Measurements from ENCODE around the gene FOXP2. TPM values are rescaled to one million over a fixed set of nuclear protein-coding genes. Genes with fewer than 3 reads are reported as not detected.
"Not testable (repeated sequence)": the region's sequence is repeated elsewhere in the genome, so short reads cannot be mapped to it uniquely, and the experiment has no call there.

The FOXP2 gene
- total RNA-seq, 2 experiments from 2014 or later: not detected

- Mint-ChIP-seq H3K36me3 (no peaks in the 10 kb centered on the region), H3K27ac (no peak overlapping the region), H3K4me3 (no peak overlapping the region), H3K27me3 (no peaks in the 10 kb centered on the region), H3K9me3 (peaks cover 4% of the 10 kb centered on the region), H3K4me1 (no peaks in the 10 kb centered on the region)
- no peak for DNase-seq
Measured at GRCh38 chr7:114444196-114444595, 29.6 kb downstream of the FOXP2 start.

- Mint-ChIP-seq H3K4me3 (no peak overlapping the region), H3K9me3 (no peaks in the 10 kb centered on the region), H3K27me3 (no peaks in the 10 kb centered on the region), H3K4me1 (no peaks in the 10 kb centered on the region), H3K27ac (no peak overlapping the region), H3K36me3 (no peaks in the 10 kb centered on the region)
- DNase-seq: no peak
Measured at GRCh38 chr7:114450431-114450830, 35.8 kb downstream of the FOXP2 start.

- H3K9me3 Mint-ChIP-seq: no peaks in the 10 kb centered on the region
- H3K4me1 Mint-ChIP-seq: no peaks in the 10 kb centered on the region
- no peak overlapping the region for H3K27ac Mint-ChIP-seq
- H3K36me3 Mint-ChIP-seq: no peaks in the 10 kb centered on the region
- H3K27me3 Mint-ChIP-seq: no peaks in the 10 kb centered on the region
- H3K4me3 Mint-ChIP-seq: no peak overlapping the region
- DNase-seq: no peak
Measured at GRCh38 chr7:114459574-114459973, 45.0 kb downstream of the FOXP2 start.

GRCh38 chr7:114460021-114460420 is 45.4 kb downstream of the FOXP2 start:
- no peak for DNase-seq
- no peaks in the 10 kb centered on the region for H3K27me3 Mint-ChIP-seq
- no peak overlapping the region for H3K4me3 Mint-ChIP-seq
- H3K9me3 Mint-ChIP-seq: no peaks in the 10 kb centered on the region
- H3K27ac Mint-ChIP-seq: no peak overlapping the region
- H3K4me1 Mint-ChIP-seq: no peaks in the 10 kb centered on the region
- H3K36me3 Mint-ChIP-seq: no peaks in the 10 kb centered on the region

GRCh38 chr7:114466917-114467316 is 52.3 kb downstream of the FOXP2 start:
- no peaks in the 10 kb centered on the region for H3K27me3 Mint-ChIP-seq
- H3K4me1 Mint-ChIP-seq: no peaks in the 10 kb centered on the region
- H3K4me3 Mint-ChIP-seq: no peak overlapping the region
- no peaks in the 10 kb centered on the region for H3K9me3 Mint-ChIP-seq
- no peak overlapping the region for H3K27ac Mint-ChIP-seq
- no peaks in the 10 kb centered on the region for H3K36me3 Mint-ChIP-seq
- DNase-seq: no peak

- no peaks in the 10 kb centered on the region for H3K9me3 Mint-ChIP-seq
Measured at GRCh38 chr7:114468844-114469243, 54.2 kb downstream of the FOXP2 start.

GRCh38 chr7:114472896-114473512 is 58.4 kb downstream of the FOXP2 start:
- no peaks in the 10 kb centered on the region for H3K9me3 Mint-ChIP-seq
- H3K27ac Mint-ChIP-seq: no peak overlapping the region
- no peaks in the 10 kb centered on the region for H3K4me1 Mint-ChIP-seq
- H3K27me3 Mint-ChIP-seq: no peaks in the 10 kb centered on the region
- no peak for DNase-seq
- H3K4me3 Mint-ChIP-seq: no peak overlapping the region
- no peaks in the 10 kb centered on the region for H3K36me3 Mint-ChIP-seq

More at GRCh38 chr7:114468844-114469243, 54.2 kb downstream of the FOXP2 start:
- H3K36me3 Mint-ChIP-seq: no peaks in the 10 kb centered on the region
- no peaks in the 10 kb centered on the region for H3K27me3 Mint-ChIP-seq
- H3K27ac Mint-ChIP-seq: no peak overlapping the region
- no peaks in the 10 kb centered on the region for H3K4me1 Mint-ChIP-seq
- DNase-seq: no peak
- H3K4me3 Mint-ChIP-seq: no peak overlapping the region

GRCh38 chr7:114478384-114478783 is 63.8 kb downstream of the FOXP2 start:
- no peaks in the 10 kb centered on the region for H3K27me3 Mint-ChIP-seq
- H3K36me3 Mint-ChIP-seq: no peaks in the 10 kb centered on the region
- no peak overlapping the region for H3K27ac Mint-ChIP-seq
- DNase-seq: no peak
- H3K4me1 Mint-ChIP-seq: no peaks in the 10 kb centered on the region
- H3K4me3 Mint-ChIP-seq: no peak overlapping the region
- no peaks in the 10 kb centered on the region for H3K9me3 Mint-ChIP-seq

- H3K9me3 Mint-ChIP-seq: no peaks in the 10 kb centered on the region
- no peak overlapping the region for H3K27ac Mint-ChIP-seq
- H3K4me1 Mint-ChIP-seq: no peaks in the 10 kb centered on the region
- no peak for DNase-seq
- no peaks in the 10 kb centered on the region for H3K27me3 Mint-ChIP-seq
- no peaks in the 10 kb centered on the region for H3K36me3 Mint-ChIP-seq
- no peak overlapping the region for H3K4me3 Mint-ChIP-seq
Measured at GRCh38 chr7:114481999-114482398, 67.4 kb downstream of the FOXP2 start.

GRCh38 chr7:114484226-114484625 is 69.6 kb downstream of the FOXP2 start:
- Mint-ChIP-seq H3K27me3 (no peaks in the 10 kb centered on the region), H3K4me1 (no peaks in the 10 kb centered on the region)

GRCh38 chr7:114487174-114487573 is 72.6 kb downstream of the FOXP2 start:
- Mint-ChIP-seq H3K27ac (no peak overlapping the region), H3K36me3 (no peaks in the 10 kb centered on the region), H3K4me3 (no peak overlapping the region), H3K4me1 (no peaks in the 10 kb centered on the region), H3K27me3 (no peaks in the 10 kb centered on the region), H3K9me3 (peaks cover 8% of the 10 kb centered on the region)
- no peak for DNase-seq

More at GRCh38 chr7:114484226-114484625, 69.6 kb downstream of the FOXP2 start:
- Mint-ChIP-seq H3K4me3 (no peak overlapping the region), H3K27ac (no peak overlapping the region), H3K9me3 (peaks cover 7% of the 10 kb centered on the region), H3K36me3 (no peaks in the 10 kb centered on the region)
- no peak for DNase-seq

GRCh38 chr7:114488696-114489095 is 74.1 kb downstream of the FOXP2 start:
- Mint-ChIP-seq H3K9me3 (peaks cover 11% of the 10 kb centered on the region), H3K27ac (no peak overlapping the region), H3K4me1 (no peaks in the 10 kb centered on the region), H3K27me3 (no peaks in the 10 kb centered on the region), H3K4me3 (no peak overlapping the region), H3K36me3 (no peaks in the 10 kb centered on the region)
- no peak for DNase-seq

GRCh38 chr7:114497491-114497890 is 82.9 kb downstream of the FOXP2 start:
- DNase-seq, H3K9me3 Mint-ChIP-seq, H3K4me3 Mint-ChIP-seq, H3K4me1 Mint-ChIP-seq, H3K36me3 Mint-ChIP-seq, H3K27me3 Mint-ChIP-seq, H3K27ac Mint-ChIP-seq: not testable (repeated sequence)

- DNase-seq: no peak
- H3K36me3 Mint-ChIP-seq: no peaks in the 10 kb centered on the region
- H3K4me1 Mint-ChIP-seq: no peaks in the 10 kb centered on the region
- H3K9me3 Mint-ChIP-seq: no peaks in the 10 kb centered on the region
- H3K4me3 Mint-ChIP-seq: no peak overlapping the region
- H3K27ac Mint-ChIP-seq: no peak overlapping the region
- no peaks in the 10 kb centered on the region for H3K27me3 Mint-ChIP-seq
Measured at GRCh38 chr7:114502454-114503254, 88.0 kb downstream of the FOXP2 start.

- H3K27me3 Mint-ChIP-seq: no peaks in the 10 kb centered on the region
- H3K27ac Mint-ChIP-seq: no peak overlapping the region
- no peak overlapping the region for H3K4me3 Mint-ChIP-seq
- H3K4me1 Mint-ChIP-seq: no peaks in the 10 kb centered on the region
- no peaks in the 10 kb centered on the region for H3K9me3 Mint-ChIP-seq
- no peaks in the 10 kb centered on the region for H3K36me3 Mint-ChIP-seq
- DNase-seq: no peak
Measured at GRCh38 chr7:114504586-114504985, 90.0 kb downstream of the FOXP2 start.

- Mint-ChIP-seq H3K9me3 (peaks cover 2% of the 10 kb centered on the region), H3K27me3 (no peaks in the 10 kb centered on the region), H3K27ac (no peak overlapping the region), H3K4me1 (no peaks in the 10 kb centered on the region), H3K36me3 (no peaks in the 10 kb centered on the region), H3K4me3 (no peak overlapping the region)
- DNase-seq: no peak
Measured at GRCh38 chr7:114507381-114507780, 92.8 kb downstream of the FOXP2 start.
